IMR-90 (cell line): ENCODE measurements around the gene MED17. TPM values are rescaled to one million over a fixed set of nuclear protein-coding genes. Genes with fewer than 3 reads are reported as not detected.

ENCODE experiments used
- ATAC-seq: fragments of 200-7000 bp; cut with Tn5 transposase; 2 replicates; pipeline ENCODE4 v1.9.1; 2020; ENCODE audit warnings: low read depth, mild to moderate bottlenecking, moderate library complexity
- BruUV-seq: library from RNA; stranded (reverse); fragments of 400-500 nt; replicated peaks from 2 replicates; lab custom pipeline; 2021; lab: Mats Ljungman, UMichigan
- CTCF ChIA-PET: fragments of 300-600 bp; formaldehyde crosslinking; extraction: SDS; loops from one replicate; lab custom pipeline; 2021; ENCODE audit warnings: antibody characterized with exemption; lab: Yijun Ruan, JAX
- POLR2A ChIA-PET: fragments of 300-600 bp; sonication (Branson Sonifier 250); formaldehyde crosslinking; loops from one replicate; lab custom pipeline; 2022; ENCODE audit warnings: antibody characterized with exemption; ENCODE audit not compliant: unreplicated experiment; lab: Charles Lee
- DNase-seq: peaks from one replicate; pipeline ENCODE4 v3.0.0; 2013
- H2AFZ ChIP-seq: replicated peaks from 2 replicates; pipeline ENCODE3; 2013; ENCODE audit warnings: low read length, mild to moderate bottlenecking; ENCODE audit not compliant: poor library complexity
- H2AK5ac ChIP-seq: 2 replicates; pipeline ENCODE4 v1.6.1; 2013; ENCODE audit warnings: low read depth, low read length, inconsistent platforms
- H2AK9ac ChIP-seq: replicated peaks from 2 replicates; pipeline ENCODE3; 2013; ENCODE audit warnings: mild to moderate bottlenecking, low read depth, low read length, moderate library complexity; ENCODE audit not compliant: poor library complexity
- H2BK120ac ChIP-seq: 2 replicates; pipeline ENCODE4 v1.6.1; 2013; ENCODE audit warnings: low read depth, low read length, inconsistent platforms
- H2BK15ac ChIP-seq: 3 replicates; pipeline ENCODE4 v1.6.1; 2013; ENCODE audit warnings: low read depth, low read length, inconsistent platforms
- H2BK20ac ChIP-seq: 2 replicates; pipeline ENCODE4 v1.6.1; 2013; ENCODE audit warnings: low read depth, mild to moderate bottlenecking, inconsistent platforms, low read length, moderate library complexity
- H2BK5ac ChIP-seq: 2 replicates; pipeline ENCODE4 v1.6.1; 2013; ENCODE audit warnings: mild to moderate bottlenecking, low read depth, low read length, inconsistent platforms; ENCODE audit not compliant: poor library complexity, severe bottlenecking
- H3K14ac ChIP-seq: replicated peaks from 2 replicates; pipeline ENCODE4 v1.6.1; 2013; ENCODE audit warnings: low read depth, low read length, inconsistent platforms
- H3K18ac ChIP-seq: 2 replicates; pipeline ENCODE4 v1.6.1; 2013; ENCODE audit warnings: low read depth, low read length, control low read depth
- H3K23ac ChIP-seq: 2 replicates; pipeline ENCODE4 v1.6.1; 2013; ENCODE audit warnings: low read depth, low read length, inconsistent platforms
- H3K27ac ChIP-seq: 2 replicates; pipeline ENCODE4 v1.5.1; 2013; ENCODE audit warnings: mild to moderate bottlenecking, control low read depth, low read length; ENCODE audit not compliant: insufficient read depth
- H3K27me3 ChIP-seq: 2 replicates; pipeline ENCODE4 v1.6.1; 2013; ENCODE audit warnings: low read length; ENCODE audit not compliant: control insufficient read depth, insufficient read depth
- H3K36me3 ChIP-seq: 2 replicates; pipeline ENCODE4 v1.6.1; 2013; ENCODE audit warnings: low read length, mixed read lengths; ENCODE audit not compliant: control insufficient read depth, insufficient read depth
- H3K4ac ChIP-seq: 2 replicates; pipeline ENCODE4 v1.6.1; 2013; ENCODE audit warnings: low read depth, low read length, inconsistent platforms
- H3K4me1 ChIP-seq: 2 replicates; pipeline ENCODE4 v1.6.1; 2013; ENCODE audit warnings: low read length, mixed read lengths; ENCODE audit not compliant: control insufficient read depth, insufficient read depth
- H3K4me2 ChIP-seq: 2 replicates; pipeline ENCODE4 v1.6.1; 2013; ENCODE audit warnings: low read depth, mild to moderate bottlenecking, control low read depth, low read length, moderate library complexity
- H3K4me3 ChIP-seq: 2 replicates; pipeline ENCODE4 v1.5.1; 2013; ENCODE audit warnings: low read depth, mild to moderate bottlenecking, control low read depth, low read length, moderate library complexity; ENCODE audit not compliant: insufficient read depth
- H3K56ac ChIP-seq: 2 replicates; pipeline ENCODE4 v1.6.1; 2013; ENCODE audit warnings: low read length, inconsistent platforms; ENCODE audit not compliant: insufficient read depth; ENCODE audit errors: extremely low read depth
- H3K79me1 ChIP-seq, 2 experiments: 2 replicates each; pipeline ENCODE4 v1.6.1; 2013; ENCODE audit warnings: low read length in 2 of 2, inconsistent platforms in 1 of 2, low read depth in 1 of 2
- H3K9ac ChIP-seq: 2 replicates; pipeline ENCODE4 v1.6.1; 2013; ENCODE audit warnings: low read depth, low read length, control low read depth
- H3K9me1 ChIP-seq: 2 replicates; pipeline ENCODE4 v1.6.1; 2013; ENCODE audit warnings: low read length, inconsistent platforms; ENCODE audit not compliant: insufficient read depth
- H3K9me3 ChIP-seq: 2 replicates; pipeline ENCODE4 v1.6.1; 2013; ENCODE audit warnings: low read length; ENCODE audit not compliant: control insufficient read depth, insufficient read depth
- H4K20me1 ChIP-seq: 2 replicates; pipeline ENCODE4 v1.6.1; 2013; ENCODE audit warnings: low read length, inconsistent platforms; ENCODE audit not compliant: insufficient read depth
- H4K5ac ChIP-seq: 2 replicates; pipeline ENCODE4 v1.6.1; 2013; ENCODE audit warnings: mild to moderate bottlenecking, low read depth, low read length, control low read depth
- H4K8ac ChIP-seq, 2 experiments: 2 replicates each; pipeline ENCODE4 v1.6.1; 2013; ENCODE audit warnings: low read depth in 2 of 2, low read length in 2 of 2, control low read depth in 1 of 2, inconsistent platforms in 1 of 2
- H4K91ac ChIP-seq: 2 replicates; pipeline ENCODE4 v1.6.1; 2013; ENCODE audit warnings: low read depth, low read length, inconsistent platforms; ENCODE audit not compliant: insufficient read depth
- CTCF ChIP-seq: conservative IDR thresholded peaks from 2 replicates; pipeline ENCODE4 v1.5.1; 2012; ENCODE audit warnings: mild to moderate bottlenecking, low read depth, low read length, improper control_type of control experiment
- ELK1 ChIP-seq: fragments of 150-350 bp; IDR thresholded peaks from 2 replicates; pipeline ENCODE4 v1.6.1; 2016; ENCODE audit warnings: low read depth, mild to moderate bottlenecking, low read length, moderate library complexity, borderline replicate concordance
- FOS ChIP-seq: fragments of 150-350 bp; IDR thresholded peaks from 2 replicates; pipeline ENCODE4 v1.6.1; 2016; ENCODE audit warnings: low read depth, low read length
- MAZ ChIP-seq: IDR thresholded peaks from 2 replicates; pipeline ENCODE4 v1.6.1; 2012; ENCODE audit warnings: low read depth, mild to moderate bottlenecking, low read length, improper control_type of control experiment, moderate library complexity, borderline replicate concordance
- RAD21 ChIP-seq: IDR thresholded peaks from 2 replicates; pipeline ENCODE4 v1.6.1; 2012; ENCODE audit warnings: low read length, improper control_type of control experiment
- RFX5 ChIP-seq: IDR thresholded peaks from 2 replicates; pipeline ENCODE4 v1.8.0; 2012; ENCODE audit warnings: low read depth, mild to moderate bottlenecking, low read length, moderate library complexity
- SMC3 ChIP-seq: fragments of 150-350 bp; IDR thresholded peaks from 2 replicates; pipeline ENCODE4 v1.6.1; 2016; ENCODE audit warnings: low read depth, mild to moderate bottlenecking, antibody characterized with exemption, low read length, moderate library complexity
- WGBS, 2 experiments: methylation state at CpG; one replicate each; pipeline versions ENCODE4 v1.1.5 to v1.1.7; 2013; ENCODE audit warnings: missing lambda C conversion rate in 2 of 2; ENCODE audit not compliant: insufficient read length in 1 of 2; ENCODE audit errors: extremely low coverage in 2 of 2; 5-methylcytosine and 5-hydroxymethylcytosine counted together
- dilution Hi-C: fragments of 300-500 bp; cut with HindIII; formaldehyde crosslinking; loops from one replicate; pipeline ENCODE4 v1.14.3; 2018; ENCODE audit warnings: low sequenced_read_pairs; ENCODE audit not compliant: unreplicated experiment
- in situ Hi-C: fragments of 300-500 bp; cut with MboI; formaldehyde crosslinking; loops from 3 replicates; pipeline ENCODE4 v1.14.3; 2019; ENCODE audit warnings: low sequenced_read_pairs, inconsistent platforms, mixed read lengths
- intact Hi-C: fragments of 100-400 bp; cut with micrococcal nuclease; formaldehyde crosslinking; loops from 2 replicates; pipeline ENCODE4 v1.10.0; 2022
- polyA plus RNA-seq, 3 experiments: library from polyadenylated mRNA; depleted of rRNA; stranded (reverse); fragments of >200 nt; gene quantifications; 2 replicates each; pipeline ENCODE4 v1.2.3, GENCODE V29; 2012; ENCODE audit warnings: low replicate concordance in 1 of 3
- total RNA-seq: library from RNA; depleted of rRNA; stranded (reverse); fragments of >200 nt; gene quantifications from 2 replicates; pipeline ENCODE4 v1.2.3, GENCODE V29; 2012

MED17 gene
- total and polyA plus RNA-seq, 2 of the 4 experiments (the other 2 are of a cell fraction) = 20.0 to 23.3 TPM

GRCh38 chr11:93858121-93858775 lies 74.2 kb downstream of the MED17 start:
- DNase-seq (no peak), ATAC-seq (no peak)
- H3K23ac ChIP-seq = no peak overlapping the region
- no peak overlapping the region for H2AK5ac ChIP-seq
- in situ Hi-C loops = no loop called here
- TF ChIP-seq ELK1 = no peak
- no peak for TF ChIP-seq SMC3
- no peak for TF ChIP-seq MAZ
- TF ChIP-seq FOS = no peak
- TF ChIP-seq RAD21 = no peak
- TF ChIP-seq RFX5 = no peak
- TF ChIP-seq CTCF = no peak
- H3K4me2 ChIP-seq = no peak overlapping the region
- intact Hi-C loops = no loop called here
- H3K9me1 ChIP-seq = no peaks in the 10 kb centered on the region; the same call in 1 of the 2 replicates
- H3K79me1 ChIP-seq = no peaks in the 10 kb centered on the region
- no peak overlapping the region for H2BK20ac ChIP-seq
- no peak overlapping the region for H4K5ac ChIP-seq
- H3K9me3 ChIP-seq = no peaks in the 10 kb centered on the region
- H3K27ac ChIP-seq = no peak overlapping the region
- no peaks in the 10 kb centered on the region for H3K4me1 ChIP-seq
- no peak overlapping the region for H4K91ac ChIP-seq
- POLR2A ChIA-PET = no interaction called here
- H3K9ac ChIP-seq = no peak overlapping the region
- H3K36me3 ChIP-seq = no peaks in the 10 kb centered on the region
- H4K20me1 ChIP-seq = no peaks in the 10 kb centered on the region
- H4K8ac ChIP-seq = no peak overlapping the region
- H3K56ac ChIP-seq = no peak overlapping the region
- H2BK5ac ChIP-seq = no peak overlapping the region
- H3K4me3 ChIP-seq = no peak overlapping the region
- no TSS peak for BruUV-seq
- H2AK9ac ChIP-seq = no peak overlapping the region
- no peak overlapping the region for H2BK120ac ChIP-seq
- H3K14ac ChIP-seq = no peak overlapping the region
- CTCF ChIA-PET = interaction anchor here (1.8 kb wide), 1 partner anchor 15 kb away, joined by 4 read pairs; no protein-coding TSS in a partner anchor
- dilution Hi-C loops = no loop called here
- H2BK15ac ChIP-seq = no peak overlapping the region
- no peak overlapping the region for H3K18ac ChIP-seq
- no peaks in the 10 kb centered on the region; the same call in none of the 2 replicates for H3K27me3 ChIP-seq
- H3K4ac ChIP-seq = no peak overlapping the region
- no peak overlapping the region for H2AFZ ChIP-seq
- WGBS, 2 experiments = 35% methylated on average over 2 of the region's 3 CpGs; no CpG with 5 or more reads in 1 of the 2 experiments
